Measurements from ENCODE around the gene ATP4B. TPM values are rescaled to one million over a fixed set of nuclear protein-coding genes. Genes with fewer than 3 reads are reported as not detected.

ATP4B gene
- total and polyA plus RNA-seq, 11 donors, result not detected

GRCh38 chr13:113634279-113635047 lies 23.5 kb downstream of the ATP4B start:
- TF ChIP-seq, protein P1, sequence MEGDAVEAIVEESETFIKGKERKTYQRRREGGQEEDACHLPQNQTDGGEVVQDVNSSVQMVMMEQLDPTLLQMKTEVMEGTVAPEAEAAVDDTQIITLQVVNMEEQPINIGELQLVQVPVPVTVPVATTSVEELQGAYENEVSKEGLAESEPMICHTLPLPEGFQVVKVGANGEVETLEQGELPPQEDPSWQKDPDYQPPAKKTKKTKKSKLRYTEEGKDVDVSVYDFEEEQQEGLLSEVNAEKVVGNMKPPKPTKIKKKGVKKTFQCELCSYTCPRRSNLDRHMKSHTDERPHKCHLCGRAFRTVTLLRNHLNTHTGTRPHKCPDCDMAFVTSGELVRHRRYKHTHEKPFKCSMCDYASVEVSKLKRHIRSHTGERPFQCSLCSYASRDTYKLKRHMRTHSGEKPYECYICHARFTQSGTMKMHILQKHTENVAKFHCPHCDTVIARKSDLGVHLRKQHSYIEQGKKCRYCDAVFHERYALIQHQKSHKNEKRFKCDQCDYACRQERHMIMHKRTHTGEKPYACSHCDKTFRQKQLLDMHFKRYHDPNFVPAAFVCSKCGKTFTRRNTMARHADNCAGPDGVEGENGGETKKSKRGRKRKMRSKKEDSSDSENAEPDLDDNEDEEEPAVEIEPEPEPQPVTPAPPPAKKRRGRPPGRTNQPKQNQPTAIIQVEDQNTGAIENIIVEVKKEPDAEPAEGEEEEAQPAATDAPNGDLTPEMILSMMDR (IDR thresholded peaks at IDR 0.05), result no peak
- TF ChIP-seq POLR2A (IDR thresholded peaks at IDR 0.05), result no peak
- H3K27me3 ChIP-seq, result no peaks in the 10 kb centered on the region
- H3K9me3 ChIP-seq, result no peaks in the 10 kb centered on the region
- H3K36me3 ChIP-seq, result peaks cover 0 to 85% (median 70%) of the 10 kb centered on the region in 9 donors
- intact Hi-C loops (cut with DNase I), result no loop called here
- no peak overlapping the region for H3K4me3 ChIP-seq
- no peaks in the 10 kb centered on the region for H3K4me1 ChIP-seq
- no peak overlapping the region for H3K27ac ChIP-seq
- WGBS, 4 donors, result 95 to 97% (median 97%) methylated on average over 16 of the region's 16 CpGs
- no peak for ATAC-seq
- peak in 2 of 5 donors; percentile 7 to 9 for DNase-seq

DNA sequence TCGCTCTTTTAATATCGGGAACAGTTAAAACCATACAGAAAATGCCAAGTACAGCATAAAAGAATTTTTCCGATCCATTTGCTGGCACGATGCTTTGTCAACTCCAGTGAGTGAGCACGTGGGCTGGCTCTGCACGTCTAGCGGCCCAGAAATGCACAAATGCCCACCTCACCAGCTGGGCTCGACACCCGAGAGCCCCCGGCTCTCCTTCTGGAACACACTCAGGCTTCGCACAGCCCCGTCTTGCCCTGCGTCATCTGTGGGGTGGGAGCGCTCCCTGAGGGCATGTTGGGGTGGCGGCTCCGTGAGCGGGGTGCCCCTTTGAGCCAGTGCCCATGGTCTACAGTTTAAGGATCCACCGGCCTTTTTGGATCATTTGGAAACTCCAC lies 24.5 kb downstream of the ATP4B start:
- no peaks in the 10 kb centered on the region for H3K9me3 ChIP-seq
- H3K36me3 ChIP-seq, result peaks cover 0 to 82% (median 66%) of the 10 kb centered on the region in 9 donors
- ATAC-seq, result no peak
- H3K27ac ChIP-seq, result no peak overlapping the region
- H3K4me1 ChIP-seq, result no peaks in the 10 kb centered on the region
- intact Hi-C loops (cut with DNase I), result no loop called here
- WGBS, 4 donors, result 91 to 98% (median 96%) methylated on average over 11 to 18 of the region's 18 CpGs
- no peak for DNase-seq
- no peak overlapping the region for H3K4me3 ChIP-seq
- TF ChIP-seq, protein P1 (IDR thresholded peaks at IDR 0.05), result no peak
- no peaks in the 10 kb centered on the region for H3K27me3 ChIP-seq

- TF ChIP-seq, protein P1 (IDR thresholded peaks at IDR 0.05), result no peak
- no peak for TF ChIP-seq POLR2A (IDR thresholded peaks at IDR 0.05)
- Histone ChIP-seq H3K36me3 (peaks cover 0 to 79% (median 60%) of the 10 kb centered on the region in 9 donors), H3K27ac (no peak overlapping the region), H3K4me3 (no peak overlapping the region), H3K4me1 (no peaks in the 10 kb centered on the region), H3K27me3 (no peaks in the 10 kb centered on the region), H3K9me3 (no peaks in the 10 kb centered on the region)
- no peak for ATAC-seq
- peak in 2 of 5 donors; percentile 7 to 35 for DNase-seq
- WGBS, 4 donors, result 95 to 96% (median 95%) methylated on average over 37 to 38 of the region's 38 CpGs
- intact Hi-C loops (cut with DNase I), result no loop called here
Measured at GRCh38 chr13:113632706-113633484, 25.1 kb downstream of the ATP4B start.
